NCI-H2227 (cell line): Measurements from ENCODE around the gene BICD1.
A peak's percentile ranks its signal among the peaks of the same experiment; 100 is the strongest.
"Not testable (repeated sequence)": the region's sequence is repeated elsewhere in the genome, so short reads cannot be mapped to it uniquely, and the experiment has no call there.

Experiments used
- DNase-seq: peaks from one replicate; lab custom pipeline; 2025; ENCODE audit not compliant: unreplicated experiment; lab: John Stamatoyannopoulos, UW

The BICD1 gene

DNA sequence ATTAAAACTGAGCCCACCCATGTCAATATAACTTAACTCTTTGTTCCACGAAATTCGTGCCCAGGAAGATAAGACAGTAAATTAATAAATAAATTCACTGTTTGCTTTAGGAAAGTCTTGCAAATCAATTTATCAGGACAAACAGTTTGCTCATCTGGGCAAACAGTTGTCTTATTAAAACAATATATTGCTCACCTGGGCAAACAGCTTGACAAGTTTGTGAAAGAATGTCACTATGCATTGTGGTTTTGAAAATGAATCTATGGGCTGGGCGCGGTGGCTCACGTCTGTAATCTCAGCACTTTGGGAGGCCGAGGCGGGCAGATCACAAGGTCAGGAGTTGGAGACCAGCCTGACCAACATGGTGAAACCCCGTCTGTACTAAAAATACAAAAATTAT lies 80.5 kb downstream of the BICD1 start:
- DNase-seq: not testable (repeated sequence)

DNA sequence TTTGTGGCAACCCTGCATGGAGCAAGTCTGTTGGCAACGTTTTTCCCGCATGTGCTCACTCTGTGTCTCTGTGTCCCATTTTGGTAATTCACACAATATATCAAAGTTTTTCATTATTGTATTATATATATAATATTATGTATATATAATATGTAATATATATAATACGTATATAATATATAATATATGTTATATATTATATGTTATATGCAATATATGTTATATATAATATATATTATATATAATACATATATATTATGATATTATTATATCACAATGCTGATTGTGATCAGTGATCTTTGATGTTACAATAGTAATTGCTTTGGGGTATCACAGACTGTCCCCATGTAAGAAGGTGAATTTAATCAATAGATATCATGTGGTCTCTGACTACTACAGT lies 84.8 kb downstream of the BICD1 start:
- no peak for DNase-seq

DNA sequence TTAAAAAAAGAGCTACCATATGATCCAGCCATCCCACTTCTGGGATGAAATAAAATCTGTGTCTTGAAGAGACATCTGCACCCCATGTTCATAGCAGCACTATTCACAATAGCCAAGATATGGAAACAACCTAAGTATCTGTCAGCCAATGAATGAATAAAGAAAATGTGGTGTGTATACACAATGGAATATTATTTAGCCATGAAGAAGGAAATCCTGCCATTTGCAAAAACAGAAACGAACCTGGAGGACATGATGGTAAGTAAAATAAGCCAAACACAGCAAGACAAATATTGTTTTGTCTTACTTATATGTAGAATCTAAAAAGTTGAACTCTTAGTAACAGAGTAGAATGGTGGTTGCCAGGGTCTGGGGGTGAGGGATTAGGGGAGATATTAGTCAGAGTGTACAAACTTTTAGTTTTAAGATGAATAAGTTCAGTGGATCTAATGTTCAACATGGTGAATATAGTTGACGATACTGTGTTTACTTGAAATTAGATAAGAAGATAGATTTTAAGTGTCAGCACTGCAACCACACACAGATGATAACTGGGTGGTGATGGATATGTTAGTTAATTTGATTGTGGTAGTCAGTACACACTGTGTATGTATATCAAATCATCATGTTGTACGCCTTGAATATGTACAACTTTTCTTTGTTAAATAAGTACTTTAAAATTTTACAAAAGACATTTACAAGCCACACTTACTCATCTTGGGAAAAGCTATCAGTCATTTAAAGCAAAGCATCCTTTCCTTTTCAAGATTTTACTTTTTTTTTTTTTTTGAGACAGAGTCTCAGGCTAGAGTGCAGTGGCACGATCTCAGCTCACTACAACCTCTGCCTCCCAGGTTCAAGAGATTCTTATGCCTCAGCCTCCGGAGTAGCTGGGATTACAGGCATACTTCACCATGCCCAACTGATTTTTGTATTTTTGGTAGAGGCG lies 89.9 kb downstream of the BICD1 start:
- no peak for DNase-seq

DNA sequence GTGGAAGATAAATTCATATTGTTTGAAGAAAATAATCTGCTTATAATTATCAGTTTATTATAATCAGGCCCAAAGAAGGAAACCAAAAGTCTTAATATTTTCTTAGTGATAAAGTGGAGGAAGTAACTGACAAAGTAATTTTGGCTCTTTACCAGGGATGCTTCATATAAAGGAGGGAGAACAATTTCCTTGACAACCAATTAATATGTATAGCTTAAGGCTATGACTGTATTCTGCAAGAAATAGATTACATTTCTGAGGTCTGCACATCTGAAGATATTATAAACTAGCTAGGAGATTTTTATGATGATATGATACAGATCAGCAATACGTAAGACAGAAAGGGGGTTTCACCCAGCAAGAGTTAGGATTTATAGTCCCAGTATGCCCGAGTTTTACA lies 90.8 kb downstream of the BICD1 start:
- DNase-seq: no peak

DNA sequence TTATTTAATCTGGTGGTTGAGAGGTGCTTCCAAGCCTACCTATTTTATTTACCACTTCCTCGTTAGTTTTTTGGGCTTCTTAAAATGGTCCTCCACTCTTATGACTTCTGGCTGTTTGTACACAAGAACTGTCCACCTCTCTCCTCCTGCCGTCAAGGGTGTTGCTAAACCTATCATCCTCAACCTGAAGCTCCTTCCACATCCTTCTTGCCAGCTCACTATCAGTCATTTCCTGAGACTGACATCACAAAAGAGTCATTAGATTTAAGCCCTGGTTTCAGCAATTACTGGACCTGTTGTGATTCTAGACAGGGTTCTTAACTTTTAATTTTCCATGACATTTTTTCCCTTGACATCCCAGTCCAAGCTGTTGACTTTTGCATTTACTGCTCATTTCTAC lies 91.9 kb downstream of the BICD1 start:
- DNase-seq: no peak

DNA sequence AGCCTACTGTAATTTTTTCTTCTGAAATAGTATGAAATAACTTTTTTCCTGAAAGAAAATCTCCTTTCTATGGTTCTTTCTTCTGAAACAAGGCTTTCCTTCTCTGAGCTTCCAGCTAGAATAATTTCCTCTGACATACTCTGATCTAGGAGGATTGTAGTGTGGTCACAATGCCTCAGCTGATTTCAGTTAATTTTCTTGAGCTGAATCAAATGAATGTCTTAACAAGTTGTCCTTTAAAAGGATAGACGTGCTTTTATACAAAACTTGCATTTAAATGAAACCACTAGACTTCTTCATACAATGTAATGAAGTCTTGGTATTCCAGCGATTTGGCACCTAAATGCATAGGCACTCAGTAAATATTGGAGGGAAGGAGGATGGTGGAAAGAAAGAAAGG lies 94.4 kb downstream of the BICD1 start:
- no peak for DNase-seq

DNA sequence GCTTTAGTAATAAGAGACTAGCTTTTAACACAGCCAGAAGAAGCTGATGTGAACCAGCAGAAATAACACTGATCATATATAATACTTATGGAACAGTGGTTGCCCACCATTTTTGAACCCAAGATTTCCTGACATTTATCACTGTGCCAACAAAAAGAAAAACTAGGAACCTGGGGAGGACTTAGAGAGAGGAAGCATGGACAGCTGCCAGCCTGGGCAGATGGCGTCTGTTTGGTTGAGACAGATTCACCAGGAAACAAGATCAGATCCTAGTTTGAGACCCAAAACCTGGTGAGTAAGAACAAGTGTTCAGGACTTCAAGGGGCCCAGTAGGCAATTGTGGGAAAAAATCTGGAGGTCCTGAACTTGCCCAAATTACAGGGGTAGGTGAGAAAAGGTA lies 95.3 kb downstream of the BICD1 start:
- no peak for DNase-seq

DNA sequence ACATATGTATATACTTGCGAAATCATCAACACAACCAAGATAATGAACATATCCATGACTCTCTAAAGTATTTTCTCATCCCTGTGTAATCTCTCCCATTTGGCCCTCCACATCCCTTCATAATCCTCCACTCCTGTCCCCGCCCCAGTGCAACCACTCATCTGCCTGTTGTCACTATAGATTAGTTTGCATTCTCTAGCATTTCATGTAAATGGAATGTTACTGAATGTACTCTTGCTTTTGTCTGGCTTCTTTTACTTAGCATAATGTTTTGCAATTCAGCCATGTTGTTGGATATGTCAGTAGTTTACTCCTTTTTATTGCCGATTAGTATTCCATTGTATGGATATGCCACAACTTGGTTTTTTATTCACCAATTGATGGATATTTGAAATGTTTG lies 99.1 kb downstream of the BICD1 start:
- no peak for DNase-seq

DNA sequence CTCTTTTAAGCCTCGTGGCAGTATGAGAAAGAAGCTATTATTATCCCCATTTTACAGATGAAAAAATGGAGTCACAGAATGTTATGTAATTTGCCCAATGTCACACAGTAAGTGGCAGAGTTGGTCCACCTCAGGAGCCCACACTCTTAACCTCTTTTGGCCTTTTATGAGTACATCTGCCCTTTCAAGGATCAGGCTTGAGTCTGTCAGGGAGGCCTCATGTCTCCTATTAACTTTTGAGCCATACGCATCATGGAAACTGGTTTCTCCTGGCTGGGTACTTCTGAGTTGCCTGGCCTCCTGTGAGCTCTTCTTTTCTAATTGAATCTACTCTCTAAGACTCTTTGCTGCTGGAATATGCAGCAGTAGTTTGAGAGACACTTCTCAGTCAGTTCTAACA lies 101.7 kb downstream of the BICD1 start:
- no peak for DNase-seq

DNA sequence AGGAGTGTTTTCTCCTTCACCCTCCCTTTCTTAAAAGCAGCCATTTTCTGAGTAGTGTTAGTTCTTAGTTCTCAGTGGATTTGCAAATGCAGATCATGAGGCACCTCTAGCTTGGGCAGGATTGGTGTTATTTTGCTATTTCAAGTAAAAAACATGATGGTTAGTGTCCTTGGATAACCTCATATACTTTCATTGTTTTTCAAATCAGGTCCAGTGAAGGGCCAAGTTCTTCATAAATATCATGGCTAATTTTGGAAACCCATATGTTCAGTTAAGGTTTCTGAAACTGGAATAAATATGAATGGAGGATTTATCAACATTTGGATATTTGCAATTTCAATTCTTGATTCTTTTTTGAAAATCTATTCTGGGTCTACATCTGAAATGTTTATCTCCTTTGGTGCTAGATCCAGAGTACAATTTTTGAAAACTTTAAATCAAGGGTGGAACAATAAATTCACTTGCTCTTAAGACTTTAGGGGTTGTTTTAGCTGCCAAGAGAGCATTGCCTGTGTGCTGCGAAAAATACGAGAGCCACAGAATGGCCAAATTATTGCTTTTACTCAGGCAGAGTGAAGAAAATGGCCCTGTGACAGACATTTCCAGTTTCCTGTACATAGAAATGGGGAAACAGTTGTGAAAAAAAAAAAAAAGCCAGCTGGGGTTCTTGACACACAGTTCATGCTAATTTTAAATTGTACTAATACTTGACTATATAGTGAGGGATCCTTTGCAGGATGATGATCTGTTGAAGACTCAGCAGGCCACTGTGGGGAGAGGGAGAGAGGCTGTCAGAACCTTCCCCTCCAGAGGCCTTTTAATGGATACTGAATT lies 104.6 kb downstream of the BICD1 start:
- no peak for DNase-seq

DNA sequence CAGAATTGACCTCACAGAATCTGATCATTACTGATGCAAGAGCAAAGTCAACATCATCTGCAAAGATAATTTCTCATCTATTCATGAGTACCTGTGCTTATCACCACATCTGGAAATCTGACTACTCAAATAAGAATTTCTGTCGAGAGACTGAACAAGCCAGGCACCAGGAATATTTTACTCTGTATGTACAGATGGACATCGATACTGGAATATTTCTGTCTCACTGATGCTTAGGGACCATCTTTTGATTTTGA lies 105.2 kb downstream of the BICD1 start:
- DNase-seq: no peak

DNA sequence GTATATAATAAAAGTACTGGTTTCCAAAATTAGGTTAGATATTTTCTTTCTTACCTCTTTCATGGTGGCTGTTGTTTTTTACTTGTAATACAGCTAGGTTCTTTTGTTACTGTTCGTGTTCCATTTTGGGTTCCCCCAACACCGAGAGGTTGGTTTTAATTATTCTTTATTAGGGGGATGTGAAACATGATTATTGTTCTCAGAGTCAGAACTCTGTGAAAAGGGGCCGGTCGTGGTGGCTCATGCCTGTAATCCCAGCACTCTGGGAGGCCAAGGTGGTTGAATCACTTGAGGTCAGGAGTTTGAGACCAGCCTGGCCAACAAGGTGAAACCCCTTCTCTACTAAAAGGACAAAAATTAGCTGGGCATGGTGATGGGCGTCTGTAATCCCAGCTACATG lies 108.1 kb downstream of the BICD1 start:
- DNase-seq: no peak

DNA sequence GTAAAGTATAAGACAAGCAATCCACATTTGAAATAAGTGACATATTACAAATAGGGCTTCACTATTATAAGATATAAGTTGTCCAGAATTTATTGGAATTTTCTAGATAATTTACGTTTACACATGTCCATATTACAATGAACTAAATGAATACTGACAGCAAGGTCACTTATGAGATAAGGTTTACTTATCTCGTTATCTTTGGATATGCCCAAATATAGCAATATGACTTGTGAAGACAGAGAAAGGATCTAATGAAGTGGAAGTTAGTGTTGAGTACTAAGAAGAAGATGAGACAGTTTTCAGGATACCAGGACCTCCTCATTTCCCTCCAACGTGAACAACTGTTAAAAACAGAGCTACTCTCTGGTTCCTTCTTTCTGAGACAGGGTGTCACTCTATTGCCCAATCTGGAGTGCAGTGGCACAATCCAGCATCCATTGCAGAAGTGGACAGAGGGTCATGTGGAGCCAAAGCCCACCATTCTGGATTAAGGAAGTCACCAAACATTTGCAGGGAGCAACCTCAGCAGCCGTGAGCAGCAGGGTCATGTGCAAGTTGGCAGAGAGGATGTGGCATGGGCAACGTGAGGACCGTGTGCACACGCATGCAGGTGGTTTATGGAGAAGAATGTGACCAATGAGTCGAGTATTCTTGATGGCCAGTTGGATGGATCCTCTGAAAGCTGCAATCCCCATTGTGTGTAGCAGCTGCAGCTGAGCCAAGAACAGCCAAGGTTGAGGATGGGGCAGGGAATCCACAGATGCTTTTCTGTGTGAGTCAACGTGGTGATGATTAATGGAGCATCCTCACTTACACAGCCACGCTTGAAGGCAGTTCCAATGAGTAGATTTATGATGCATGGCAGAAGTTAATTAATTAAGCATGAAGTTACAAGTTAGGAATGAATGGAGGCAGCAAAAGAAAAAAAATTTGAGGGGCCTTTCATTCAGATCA lies 111.0 kb downstream of the BICD1 start:
- DNase-seq: no peak

DNA sequence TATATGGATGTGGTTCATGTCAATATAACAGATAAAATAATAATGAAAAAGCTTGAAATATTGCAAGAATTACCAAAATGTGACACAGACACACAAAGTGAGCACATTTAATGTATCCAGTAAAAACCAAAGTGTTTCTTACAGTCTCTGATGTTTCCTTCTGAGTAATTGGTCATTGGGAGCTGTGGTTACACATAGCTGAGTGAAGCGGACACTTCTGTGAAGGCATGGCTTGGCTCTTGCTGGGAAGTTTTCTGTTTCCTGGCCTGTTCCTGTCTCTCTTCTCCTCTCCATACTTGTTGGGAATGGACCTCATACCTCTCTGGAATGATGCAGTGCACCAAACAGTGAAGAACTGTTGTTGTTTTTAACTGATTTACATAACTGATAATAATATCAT lies 117.3 kb downstream of the BICD1 start:
- no peak for DNase-seq

DNA sequence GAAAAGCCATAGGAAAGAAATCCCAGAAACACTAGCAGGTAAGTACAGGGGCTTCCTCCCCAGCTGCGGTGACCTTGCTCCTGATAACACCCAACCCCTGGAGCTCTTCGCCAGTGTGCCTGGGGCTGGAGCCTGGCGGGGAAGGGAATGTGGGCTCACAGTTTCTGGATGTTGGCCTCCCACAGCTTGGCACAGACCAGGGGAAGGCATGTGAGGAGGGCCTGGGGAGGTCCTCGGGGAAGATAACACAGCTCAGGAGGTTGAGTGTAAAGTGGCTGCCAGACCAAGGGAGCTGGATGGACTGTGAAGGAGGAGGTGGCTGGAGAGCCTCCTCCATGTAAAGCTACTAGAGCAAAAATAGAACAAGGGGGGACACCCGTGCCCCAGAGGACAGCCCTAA lies 120.1 kb downstream of the BICD1 start:
- no peak for DNase-seq

DNA sequence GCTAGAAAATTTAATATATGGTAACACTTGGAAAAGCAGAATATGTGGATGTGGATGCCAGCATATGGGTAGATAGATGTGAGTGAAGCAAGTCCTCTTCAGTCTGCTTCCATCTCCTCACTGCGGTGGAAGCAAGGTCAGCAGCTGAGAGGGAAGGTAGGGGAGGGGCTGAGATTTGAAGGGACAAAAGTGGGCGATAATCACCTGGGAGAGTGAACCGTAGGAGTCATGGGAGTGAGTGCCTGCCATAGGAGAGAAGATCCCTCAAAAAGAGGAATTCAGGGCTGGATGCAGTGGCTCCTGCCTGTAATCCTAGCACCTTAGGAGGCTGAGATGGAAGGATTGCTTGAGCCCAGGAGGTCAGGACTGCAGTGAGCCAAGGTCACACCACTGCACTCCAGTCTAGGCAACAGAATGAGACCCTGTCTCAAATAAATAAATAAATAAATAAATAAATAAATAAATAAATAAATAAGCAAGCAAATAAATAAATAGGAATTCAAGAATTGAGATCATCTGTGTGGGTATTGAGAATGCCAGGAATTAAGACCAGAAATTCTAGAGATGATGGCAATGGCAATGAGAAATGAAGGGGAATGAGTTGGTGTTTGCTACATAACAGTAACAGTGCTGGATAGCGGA lies 123.4 kb downstream of the BICD1 start:
- no peak for DNase-seq

DNA sequence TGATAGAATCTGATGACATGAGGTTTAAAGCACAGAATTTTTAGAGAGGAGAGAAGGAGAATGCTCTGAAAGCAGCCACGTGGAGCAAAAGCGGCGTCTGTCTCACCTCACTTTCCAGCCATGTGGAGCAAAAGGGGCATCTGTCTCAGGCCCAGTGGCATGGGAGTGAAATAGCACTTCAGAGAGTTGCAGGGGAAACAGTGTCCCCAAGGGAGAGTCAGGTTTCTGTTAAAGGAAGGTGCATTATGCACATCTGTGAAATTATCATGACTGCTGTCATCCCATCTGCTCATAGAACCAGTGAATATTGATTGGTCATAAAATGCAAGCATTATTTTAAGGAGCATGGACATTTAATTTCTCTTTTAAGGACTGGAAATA lies 124.0 kb downstream of the BICD1 start:
- no peak for DNase-seq

DNA sequence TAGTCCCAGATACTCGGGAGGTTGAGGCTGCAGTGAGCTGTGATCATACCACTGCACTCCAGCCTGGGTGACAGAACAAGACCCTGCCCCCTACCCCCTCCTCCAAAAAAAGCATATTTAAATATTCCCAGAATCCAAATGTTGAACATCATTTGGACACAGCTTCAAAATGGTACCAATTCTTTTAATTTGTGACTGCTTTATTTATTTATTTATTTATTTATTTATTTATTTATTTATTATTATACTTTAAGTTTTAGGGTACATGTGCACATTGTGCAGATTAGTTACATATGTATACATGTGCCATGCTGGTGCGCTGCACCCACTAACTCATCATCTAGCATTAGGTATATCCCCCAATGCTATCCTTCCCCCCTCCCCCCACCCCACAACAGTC lies 124.7 kb downstream of the BICD1 start:
- not testable (repeated sequence) for DNase-seq

DNA sequence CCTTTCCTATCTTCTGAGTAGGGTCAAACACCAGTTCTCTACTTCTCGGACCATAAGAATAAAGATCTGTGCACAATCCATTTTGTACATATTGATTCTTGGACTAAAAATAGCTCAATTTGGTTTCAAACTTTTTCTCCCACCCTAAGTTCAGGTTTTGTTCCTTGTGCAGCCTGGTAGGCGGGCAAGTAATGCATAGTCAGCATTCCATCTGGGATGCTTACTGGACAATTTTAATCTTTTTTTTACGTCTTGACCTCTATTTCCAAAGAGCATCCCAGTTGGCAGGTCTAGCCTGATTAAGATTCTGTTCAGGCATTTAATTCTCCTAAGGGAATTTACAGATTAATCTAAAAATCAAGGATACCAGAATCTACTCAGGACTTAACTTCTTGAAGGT lies 126.9 kb downstream of the BICD1 start:
- no peak for DNase-seq

DNA sequence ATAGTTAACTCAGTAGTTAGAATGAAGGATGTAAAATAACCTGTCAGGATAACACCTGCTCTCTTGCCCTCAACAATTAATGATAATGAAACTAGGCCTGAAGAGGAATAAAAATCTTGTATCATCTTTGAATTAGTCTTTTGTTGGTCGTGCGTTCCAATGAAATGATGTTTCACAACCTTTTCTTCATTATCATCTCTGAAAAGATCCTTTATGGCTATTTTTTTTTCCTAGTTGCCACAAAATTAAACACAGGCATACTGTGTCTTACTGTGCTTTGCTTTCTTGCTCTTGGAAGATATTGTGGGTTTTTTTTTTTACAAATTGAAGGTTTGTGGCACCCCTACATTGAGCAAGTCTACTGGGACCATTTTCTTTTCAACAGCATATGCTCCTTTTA lies 128.6 kb downstream of the BICD1 start:
- DNase-seq: no peak

DNA sequence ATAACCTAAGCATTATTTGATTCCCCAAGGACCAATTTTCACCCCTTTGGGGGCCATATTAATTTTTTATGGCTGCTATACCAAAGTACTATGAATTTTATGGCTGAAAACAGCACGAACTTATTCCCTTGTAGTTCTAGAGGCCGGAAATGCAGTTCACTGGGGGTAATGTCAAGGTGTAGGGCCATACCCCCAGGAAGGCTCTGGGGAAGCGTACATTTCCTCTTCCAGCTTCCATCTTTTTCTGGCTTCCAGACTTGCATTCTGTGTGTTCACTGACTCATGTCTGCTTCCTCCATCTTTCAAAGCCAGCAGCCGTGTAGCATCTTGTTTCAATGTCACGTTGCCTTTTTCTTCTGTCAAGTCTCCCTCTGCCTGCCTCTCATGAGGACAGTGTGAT lies 133.5 kb downstream of the BICD1 start:
- peak; percentile 3 for DNase-seq
